GM18502 (cell line): ENCODE measurements around the gene SLC39A11.
"Not testable (repeated sequence)": the region's sequence is repeated elsewhere in the genome, so short reads cannot be mapped to it uniquely, and the experiment has no call there.

Experiments used
- ATAC-seq: cut with Tn5 transposase; IDR thresholded peaks from one replicate; pipeline ENCODE4 v1.9.1; 2021; ENCODE audit warnings: mild to moderate bottlenecking; ENCODE audit not compliant: unreplicated experiment, poor library complexity

The SLC39A11 gene

GRCh38 chr17:72774236-72774635, 318.3 kb downstream of the SLC39A11 start:
- no peak for ATAC-seq

- not testable (repeated sequence) for ATAC-seq
Measured at GRCh38 chr17:72773225-72773624, 319.3 kb downstream of the SLC39A11 start.

GRCh38 chr17:72772331-72772821, 320.1 kb downstream of the SLC39A11 start:
- ATAC-seq, result no peak

GRCh38 chr17:72771734-72772133, 320.8 kb downstream of the SLC39A11 start:
- no peak for ATAC-seq

- no peak for ATAC-seq
Measured at GRCh38 chr17:72766761-72767356, 325.6 kb downstream of the SLC39A11 start.

- no peak for ATAC-seq
Measured at GRCh38 chr17:72765368-72766153, 326.9 kb downstream of the SLC39A11 start.

- no peak for ATAC-seq
Measured at GRCh38 chr17:72764632-72765041, 327.9 kb downstream of the SLC39A11 start.

- no peak for ATAC-seq
Measured at GRCh38 chr17:72763981-72764380, 328.5 kb downstream of the SLC39A11 start.

GRCh38 chr17:72761893-72762575, 330.5 kb downstream of the SLC39A11 start:
- not testable (repeated sequence) for ATAC-seq

- no peak for ATAC-seq
Measured at GRCh38 chr17:72761431-72761830, 331.1 kb downstream of the SLC39A11 start.

- ATAC-seq, result no peak
Measured at GRCh38 chr17:72760368-72760767, 332.1 kb downstream of the SLC39A11 start.

GRCh38 chr17:72759301-72759700, 333.2 kb downstream of the SLC39A11 start:
- ATAC-seq, result no peak

GRCh38 chr17:72756256-72756655, 336.2 kb downstream of the SLC39A11 start:
- no peak for ATAC-seq

- no peak for ATAC-seq
Measured at GRCh38 chr17:72754513-72754912, 338.0 kb downstream of the SLC39A11 start.

- ATAC-seq, result no peak
Measured at GRCh38 chr17:72751746-72752145, 340.7 kb downstream of the SLC39A11 start.

- no peak for ATAC-seq
Measured at GRCh38 chr17:72749119-72749572, 343.3 kb downstream of the SLC39A11 start.

- ATAC-seq, result no peak
Measured at GRCh38 chr17:72747501-72747900, 345.0 kb downstream of the SLC39A11 start.

- ATAC-seq, result no peak
Measured at GRCh38 chr17:72745241-72745640, 347.2 kb downstream of the SLC39A11 start.

- no peak for ATAC-seq
Measured at GRCh38 chr17:72743037-72743467, 349.4 kb downstream of the SLC39A11 start.

- ATAC-seq, result no peak
Measured at GRCh38 chr17:72737151-72737690, 355.3 kb downstream of the SLC39A11 start.

GRCh38 chr17:72735592-72735991, 356.9 kb downstream of the SLC39A11 start:
- ATAC-seq, result no peak
